Dermis microvascular lymphatic vessel endothelial cell (primary cell): ENCODE results near the gene PPP1R36. TPM values are rescaled to one million over a fixed set of nuclear protein-coding genes. Genes with fewer than 3 reads are reported as not detected.

Experiments
- total RNA-seq: library from RNA; depleted of rRNA; stranded (reverse); fragments of >200 nt; gene quantifications from 2 replicates; pipeline ENCODE4 v1.2.1, GENCODE V29; 2014

PPP1R36 gene
- total RNA-seq, 1 donor from 2014 or later: 0.39 TPM

Other genes with a start within 250 kb of the PPP1R36 start
- gene MTHFD1, start 161.6 kb upstream of the PPP1R36 start, total RNA-seq: 36.0 and 48.3 TPM in 2 replicates
- gene AKAP5, start 84.5 kb upstream of the PPP1R36 start, total RNA-seq: 0.13 TPM in 2 replicates
- gene ZBTB25, start 46.1 kb upstream of the PPP1R36 start, total RNA-seq: 3.0 and 3.1 TPM in 2 replicates
- 33.4 and 40.8 TPM in 2 replicates for gene ZBTB1, start 45.2 kb upstream of the PPP1R36 start, total RNA-seq
- gene HSPA2, start 9.2 kb upstream of the PPP1R36 start, total RNA-seq: 3.3 and 6.3 TPM in 2 replicates
- 5.4 and 11.0 TPM in 2 replicates for gene PLEKHG3, start 154.5 kb downstream of the PPP1R36 start, total RNA-seq